ENCODE data around the gene PPA2. TPM values are rescaled to one million over a fixed set of nuclear protein-coding genes. Genes with fewer than 3 reads are reported as not detected.

The PPA2 gene
- total RNA-seq, 4 donors from 2014 or later: 46.2 to 164 (median 84.6) TPM

DNA sequence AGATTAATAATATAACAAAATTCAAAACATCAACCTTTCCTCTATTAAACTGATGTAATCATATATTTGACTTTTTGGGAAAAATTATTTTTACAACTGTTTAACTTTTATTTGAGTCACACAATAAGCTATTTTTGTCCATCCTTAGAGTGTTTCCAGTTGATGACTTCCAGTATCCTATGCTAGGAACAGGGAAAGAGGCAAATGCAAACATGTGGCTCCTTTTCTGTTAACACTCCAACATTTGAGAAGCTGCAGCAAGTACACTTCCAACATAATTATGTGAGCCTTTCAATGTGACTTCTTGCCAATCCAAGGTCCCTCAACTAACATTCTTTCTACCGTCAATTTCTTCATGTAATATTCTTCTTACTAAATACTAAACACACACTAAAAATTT is 117.7 kb downstream of the PPA2 start:
- WGBS, 2 donors (ENCODE audit: low coverage in 1 of 2): 81% methylated on average over 1 of the region's 1 CpG
- Histone ChIP-seq H3K4me3 (no peak overlapping the region), H3K27ac (no peak overlapping the region), H3K36me3 (peaks cover 0 to 9% (median 0%) of the 10 kb centered on the region in 4 donors), H3K9me3 (no peaks in the 10 kb centered on the region), H3K27me3 (no peaks in the 10 kb centered on the region), H3K4me1 (no peaks in the 10 kb centered on the region)
- intact Hi-C loops (cut with DNase I; ENCODE audit: low total_unique reads): no loop called here
- in situ Hi-C loops (cut with MboI; ENCODE audit: low pct_ligation_motif_present in 1 of 4, low pct_unique_long_range_greater_than_20kb in 1 of 4, low sequenced_read_pairs in 3 of 4): no loop called here
- TF ChIP-seq EP300 (IDR thresholded peaks at IDR 0.05; ENCODE audit: low read depth) (no peak), POLR2A (IDR thresholded peaks at IDR 0.05) (no peak), POLR2AphosphoS5 (IDR thresholded peaks at IDR 0.05) (no peak)
- TF ChIP-seq, protein P1, sequence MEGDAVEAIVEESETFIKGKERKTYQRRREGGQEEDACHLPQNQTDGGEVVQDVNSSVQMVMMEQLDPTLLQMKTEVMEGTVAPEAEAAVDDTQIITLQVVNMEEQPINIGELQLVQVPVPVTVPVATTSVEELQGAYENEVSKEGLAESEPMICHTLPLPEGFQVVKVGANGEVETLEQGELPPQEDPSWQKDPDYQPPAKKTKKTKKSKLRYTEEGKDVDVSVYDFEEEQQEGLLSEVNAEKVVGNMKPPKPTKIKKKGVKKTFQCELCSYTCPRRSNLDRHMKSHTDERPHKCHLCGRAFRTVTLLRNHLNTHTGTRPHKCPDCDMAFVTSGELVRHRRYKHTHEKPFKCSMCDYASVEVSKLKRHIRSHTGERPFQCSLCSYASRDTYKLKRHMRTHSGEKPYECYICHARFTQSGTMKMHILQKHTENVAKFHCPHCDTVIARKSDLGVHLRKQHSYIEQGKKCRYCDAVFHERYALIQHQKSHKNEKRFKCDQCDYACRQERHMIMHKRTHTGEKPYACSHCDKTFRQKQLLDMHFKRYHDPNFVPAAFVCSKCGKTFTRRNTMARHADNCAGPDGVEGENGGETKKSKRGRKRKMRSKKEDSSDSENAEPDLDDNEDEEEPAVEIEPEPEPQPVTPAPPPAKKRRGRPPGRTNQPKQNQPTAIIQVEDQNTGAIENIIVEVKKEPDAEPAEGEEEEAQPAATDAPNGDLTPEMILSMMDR (IDR thresholded peaks at IDR 0.05): no peak
- DNase-seq: no peak

DNA sequence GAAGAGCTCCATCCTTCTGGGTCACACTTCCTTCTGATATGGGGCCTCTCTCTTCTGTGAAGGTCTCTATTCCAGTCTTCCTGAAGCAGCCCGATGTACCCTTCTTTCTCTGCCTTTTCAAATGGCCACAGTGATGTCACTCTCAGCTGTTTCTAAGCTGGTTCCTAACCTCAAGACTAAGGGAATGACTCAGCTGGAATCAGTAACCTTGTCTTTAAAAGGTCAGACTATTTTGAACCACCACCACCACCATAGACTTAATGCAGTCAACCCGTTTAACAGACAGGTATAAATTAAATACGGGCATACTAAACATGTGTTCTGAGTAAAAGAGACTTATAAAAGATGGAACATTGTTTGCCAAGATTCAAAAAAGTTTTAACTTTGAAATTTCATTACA is 121.0 kb downstream of the PPA2 start:
- no peak for DNase-seq

DNA sequence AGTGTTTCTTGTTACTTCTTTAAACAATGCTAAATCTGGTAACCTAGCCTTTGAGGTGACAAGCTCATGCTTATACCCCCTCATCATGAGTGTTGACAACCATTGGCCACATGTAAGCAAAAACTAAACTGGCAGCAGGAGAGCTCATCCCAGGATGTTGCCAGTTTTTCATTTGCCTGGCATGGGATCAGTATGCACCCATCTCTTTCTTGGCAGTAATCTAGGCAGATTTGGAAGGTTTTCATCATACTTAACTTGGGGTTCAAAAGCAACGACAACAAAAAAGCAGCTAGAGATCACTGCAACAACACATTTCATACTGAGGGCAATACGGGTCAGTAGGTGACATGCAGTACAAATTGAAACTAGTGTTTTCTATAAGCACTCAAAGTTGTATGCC is 122.0 kb downstream of the PPA2 start:
- no peaks in the 10 kb centered on the region for H3K9me3 ChIP-seq
- intact Hi-C loops (cut with DNase I; ENCODE audit: low total_unique reads) (no loop called here), in situ Hi-C loops (cut with MboI; ENCODE audit: low pct_ligation_motif_present in 1 of 4, low pct_unique_long_range_greater_than_20kb in 1 of 4, low sequenced_read_pairs in 3 of 4) (no loop called here)
- TF ChIP-seq POLR2A (IDR thresholded peaks at IDR 0.05): no peak
- TF ChIP-seq, protein P1 (IDR thresholded peaks at IDR 0.05): no peak
- no peak for TF ChIP-seq EP300 (IDR thresholded peaks at IDR 0.05; ENCODE audit: low read depth)
- no peak for TF ChIP-seq POLR2AphosphoS5 (IDR thresholded peaks at IDR 0.05)
- H3K27me3 ChIP-seq: no peaks in the 10 kb centered on the region
- 85 to 100% methylated on average over 2 of the region's 2 CpGs for WGBS, 2 donors (ENCODE audit: low coverage in 1 of 2)
- H3K27ac ChIP-seq: no peak overlapping the region
- no peaks in the 10 kb centered on the region for H3K36me3 ChIP-seq
- H3K4me3 ChIP-seq: no peak overlapping the region
- DNase-seq: no peak
- H3K4me1 ChIP-seq: no peaks in the 10 kb centered on the region

More for the DNA sequence above, 121.0 kb downstream of the PPA2 start:
- no peak overlapping the region for H3K4me3 ChIP-seq
- no peaks in the 10 kb centered on the region for H3K36me3 ChIP-seq
- in situ Hi-C loops (cut with MboI; ENCODE audit: low pct_ligation_motif_present in 1 of 4, low pct_unique_long_range_greater_than_20kb in 1 of 4, low sequenced_read_pairs in 3 of 4): no loop called here
- no peaks in the 10 kb centered on the region for H3K4me1 ChIP-seq
- no peaks in the 10 kb centered on the region for H3K9me3 ChIP-seq
- TF ChIP-seq POLR2A (IDR thresholded peaks at IDR 0.05) (no peak), EP300 (IDR thresholded peaks at IDR 0.05; ENCODE audit: low read depth) (no peak), POLR2AphosphoS5 (IDR thresholded peaks at IDR 0.05) (no peak)
- TF ChIP-seq, protein P1 (IDR thresholded peaks at IDR 0.05): no peak
- no peak overlapping the region for H3K27ac ChIP-seq
- intact Hi-C loops (cut with DNase I; ENCODE audit: low total_unique reads): no loop called here
- H3K27me3 ChIP-seq: no peaks in the 10 kb centered on the region
- WGBS, 2 donors (ENCODE audit: low coverage in 1 of 2): 79 to 85% methylated on average over 3 of the region's 3 CpGs

DNA sequence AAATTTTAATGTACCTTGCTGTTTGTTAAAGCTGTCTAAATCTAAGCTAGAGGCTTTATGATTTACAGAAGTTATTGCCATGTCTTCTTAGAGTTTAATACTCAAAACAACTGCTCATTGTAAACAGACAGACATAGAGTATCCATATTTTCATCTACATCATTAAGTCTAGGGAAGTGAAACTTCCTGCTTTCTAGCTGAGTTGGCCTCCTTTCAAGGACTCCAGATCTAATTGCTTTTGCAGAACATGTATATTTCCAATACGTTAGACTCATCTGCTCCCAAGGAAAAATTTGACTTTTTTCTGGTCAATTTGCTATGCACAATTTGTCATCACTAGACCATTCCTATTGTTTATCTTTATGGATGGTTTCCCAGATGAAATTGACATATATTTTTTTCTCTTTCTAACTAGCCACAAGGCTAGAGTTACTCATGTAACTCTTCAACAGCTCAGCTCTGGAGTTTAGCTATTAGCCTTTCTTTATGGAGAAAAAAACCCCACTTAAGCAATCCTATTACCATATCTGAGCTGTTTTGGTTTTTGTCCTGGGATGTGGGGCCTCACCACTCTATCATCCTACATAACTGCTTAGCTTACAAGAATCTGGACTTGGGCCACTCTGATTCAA is 122.9 kb downstream of the PPA2 start:
- in situ Hi-C loops (cut with MboI; ENCODE audit: low pct_ligation_motif_present in 1 of 4, low pct_unique_long_range_greater_than_20kb in 1 of 4, low sequenced_read_pairs in 3 of 4): no loop called here

More for the DNA sequence above, 122.9 kb downstream of the PPA2 start:
- 57 to 67% methylated on average over 1 of the region's 1 CpG for WGBS, 2 donors (ENCODE audit: low coverage in 1 of 2)
- no peaks in the 10 kb centered on the region for H3K9me3 ChIP-seq
- TF ChIP-seq POLR2AphosphoS5 (IDR thresholded peaks at IDR 0.05) (no peak), POLR2A (IDR thresholded peaks at IDR 0.05) (no peak), EP300 (IDR thresholded peaks at IDR 0.05; ENCODE audit: low read depth) (no peak)
- TF ChIP-seq, protein P1 (IDR thresholded peaks at IDR 0.05): no peak
- no peak overlapping the region for H3K27ac ChIP-seq
- H3K4me1 ChIP-seq: no peaks in the 10 kb centered on the region
- H3K27me3 ChIP-seq: no peaks in the 10 kb centered on the region
- DNase-seq: no peak
- H3K36me3 ChIP-seq: no peaks in the 10 kb centered on the region
- H3K4me3 ChIP-seq: no peak overlapping the region
- intact Hi-C loops (cut with DNase I; ENCODE audit: low total_unique reads): no loop called here

Data from transverse colon (tissue), 4 donors.